CD4-positive, alpha-beta T cell treated with Interleukin-15 for 4 hours (primary cell): ENCODE results near the gene SHISA8.
"Not testable (repeated sequence)": the region's sequence is repeated elsewhere in the genome, so short reads cannot be mapped to it uniquely, and the experiment has no call there.

Experiments
- DNase-seq: peaks from one replicate; pipeline ENCODE4 v3.0.0-alpha.2; 2020; ENCODE audit warnings: low spot score

SHISA8 gene

GRCh38 chr22:41898645-41899044, 16.2 kb downstream of the SHISA8 start:
- no peak for DNase-seq

- DNase-seq: no peak
Measured at GRCh38 chr22:41893591-41894375, 21.1 kb downstream of the SHISA8 start.

- DNase-seq: no peak
Measured at GRCh38 chr22:41892721-41893120, 22.2 kb downstream of the SHISA8 start.

DNA sequence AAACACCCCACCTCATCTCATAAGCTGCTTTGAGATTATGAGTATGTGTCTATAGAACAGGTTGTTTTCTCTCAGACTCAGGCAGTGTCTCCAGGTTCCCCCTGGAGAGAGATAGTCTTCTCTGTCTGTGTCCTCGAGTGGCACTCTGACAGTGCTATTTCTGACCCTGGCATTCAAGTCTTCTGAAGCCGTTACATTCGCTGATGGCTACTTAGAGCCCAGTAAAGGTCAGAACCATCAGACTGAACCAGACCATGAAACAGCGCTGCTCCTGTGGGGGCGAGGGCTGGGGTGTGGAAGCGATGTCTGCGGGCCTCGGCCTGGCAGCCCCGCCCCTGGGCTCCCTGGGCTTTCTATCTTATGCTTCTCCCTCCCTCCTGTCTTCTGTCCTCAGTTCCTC, 23.5 kb downstream of the SHISA8 start:
- DNase-seq: no peak

DNA sequence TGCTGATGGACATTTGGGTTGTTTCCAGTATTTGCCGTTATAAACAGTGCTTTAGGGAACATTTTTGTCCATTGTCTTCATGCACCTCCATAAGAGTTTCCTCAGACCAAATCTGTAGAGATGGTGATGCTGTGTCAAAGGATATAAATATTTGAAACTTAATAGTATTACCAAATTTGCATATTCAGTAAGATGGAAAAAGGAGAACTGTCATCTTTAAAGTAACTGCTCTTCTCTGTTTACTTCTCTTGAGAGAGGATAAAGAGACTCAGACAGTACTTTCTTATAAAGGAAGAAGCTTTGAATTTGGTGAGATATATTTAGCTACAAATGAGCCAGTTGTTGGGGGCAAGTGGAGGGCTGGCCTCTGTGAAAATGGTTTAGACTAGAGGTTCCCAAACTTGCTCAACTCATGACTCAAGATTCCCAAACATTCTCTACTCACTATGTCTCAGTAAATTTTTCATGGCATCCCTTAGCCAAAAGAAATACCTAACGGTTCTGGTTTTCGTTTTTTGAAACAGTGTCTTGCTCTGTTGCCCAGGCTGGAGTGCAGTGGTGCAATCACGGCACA, 26.2 kb downstream of the SHISA8 start:
- no peak for DNase-seq

GRCh38 chr22:41885516-41885915, 29.4 kb downstream of the SHISA8 start:
- DNase-seq: no peak

- no peak for DNase-seq
Measured at GRCh38 chr22:41885116-41885515, 29.8 kb downstream of the SHISA8 start.

DNA sequence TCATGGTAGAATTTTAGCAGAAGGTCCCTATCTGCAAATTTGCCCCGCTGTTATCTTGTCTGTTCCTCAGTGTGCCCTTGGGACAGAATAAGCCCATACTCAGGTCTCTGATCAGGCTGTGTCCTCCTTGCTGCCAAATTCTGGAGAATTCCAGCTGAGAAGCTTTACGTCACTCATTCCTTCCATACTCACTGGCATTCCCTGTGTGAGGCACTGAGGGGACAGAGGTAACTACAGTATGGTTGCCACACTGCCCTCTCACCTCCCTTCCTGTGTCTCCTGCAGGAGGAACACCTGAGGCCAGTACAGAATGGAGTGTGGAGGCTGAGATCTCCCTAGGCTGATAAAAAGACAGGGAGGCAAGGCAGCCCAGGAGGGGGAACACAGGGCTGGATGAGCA, 31.5 kb downstream of the SHISA8 start:
- DNase-seq: no peak

GRCh38 chr22:41880653-41881052, 34.2 kb downstream of the SHISA8 start:
- no peak for DNase-seq

GRCh38 chr22:41876675-41877074, 38.2 kb downstream of the SHISA8 start:
- peak; percentile 12 for DNase-seq

GRCh38 chr22:41876275-41876674, 38.6 kb downstream of the SHISA8 start:
- DNase-seq: no peak

DNA sequence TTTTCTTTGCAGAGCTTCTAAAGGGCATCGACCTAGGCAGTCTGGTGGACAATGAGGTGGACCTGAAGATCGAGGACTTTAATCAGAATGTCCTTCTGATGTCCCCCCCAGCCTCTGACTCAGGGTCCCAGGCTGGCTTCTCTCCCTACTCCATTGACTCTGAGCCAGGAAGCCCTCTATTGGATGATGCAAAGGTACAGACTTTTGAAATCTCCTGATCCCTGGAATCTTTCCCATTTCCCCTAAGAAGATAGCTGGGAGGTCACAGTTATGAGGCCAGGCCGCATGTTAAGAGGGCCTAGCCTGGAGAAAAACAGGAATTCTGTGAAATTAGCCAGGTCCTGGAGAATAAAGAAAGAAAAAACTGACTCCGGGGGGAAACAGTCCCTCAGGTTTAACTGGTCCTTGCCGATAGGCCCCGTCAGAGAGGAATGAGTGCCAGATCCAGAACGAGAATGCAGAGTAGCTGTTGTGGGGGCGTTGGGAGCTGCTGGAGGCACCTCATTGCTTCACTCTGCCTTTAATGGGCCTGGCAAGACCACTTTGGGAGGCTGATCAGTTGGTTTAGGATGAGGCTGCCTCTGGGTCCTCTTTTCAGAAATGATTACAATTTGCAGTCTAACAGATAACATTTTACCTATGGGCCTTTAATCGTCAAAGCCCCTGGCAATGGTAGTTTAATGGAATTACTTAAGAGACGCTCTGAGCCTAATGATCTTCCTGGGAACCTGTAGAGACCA, 39.2 kb downstream of the SHISA8 start:
- no peak for DNase-seq

- DNase-seq: no peak
Measured at GRCh38 chr22:41874090-41874489, 40.8 kb downstream of the SHISA8 start.

- peak; percentile 47 for DNase-seq
Measured at GRCh38 chr22:41873391-41873790, 41.5 kb downstream of the SHISA8 start.

DNA sequence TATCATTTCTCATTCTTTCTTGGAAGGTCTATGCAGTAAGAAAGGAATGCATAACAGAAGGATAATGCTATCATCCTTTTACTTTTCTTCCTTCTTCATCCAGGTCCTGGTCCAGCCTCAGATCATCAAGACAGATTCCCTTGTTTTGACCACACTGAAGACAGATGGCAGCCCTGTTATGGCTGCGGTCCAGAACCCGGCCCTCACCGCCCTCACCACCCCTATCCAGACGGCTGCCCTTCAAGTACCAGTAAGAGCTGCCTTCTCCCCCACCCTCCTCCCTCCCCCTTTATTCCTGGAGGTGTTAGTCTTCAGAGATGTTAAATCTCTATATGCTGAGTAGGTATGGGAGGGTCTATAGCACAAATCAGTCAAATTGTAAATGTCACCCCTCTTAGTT, 44.1 kb downstream of the SHISA8 start:
- no peak for DNase-seq

DNA sequence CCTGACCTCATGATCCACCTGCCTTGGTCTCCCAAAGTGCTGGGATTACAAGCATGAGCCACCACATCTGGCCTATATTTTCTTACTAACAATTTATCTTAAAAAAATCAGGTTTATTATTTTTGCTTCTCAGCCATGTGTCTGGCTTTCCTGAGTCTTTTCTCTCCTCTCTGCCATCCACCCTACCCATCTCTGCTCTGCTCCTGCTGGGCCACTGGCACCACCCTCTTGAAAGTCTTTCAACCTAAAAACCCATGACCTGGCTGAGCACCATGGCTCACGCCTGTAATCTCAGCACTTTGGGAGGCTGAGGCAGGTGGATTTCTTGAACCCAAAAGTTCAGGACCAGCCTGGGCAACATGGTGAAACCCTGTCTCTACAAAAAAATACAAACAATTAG, 44.8 kb downstream of the SHISA8 start:
- not testable (repeated sequence) for DNase-seq

DNA sequence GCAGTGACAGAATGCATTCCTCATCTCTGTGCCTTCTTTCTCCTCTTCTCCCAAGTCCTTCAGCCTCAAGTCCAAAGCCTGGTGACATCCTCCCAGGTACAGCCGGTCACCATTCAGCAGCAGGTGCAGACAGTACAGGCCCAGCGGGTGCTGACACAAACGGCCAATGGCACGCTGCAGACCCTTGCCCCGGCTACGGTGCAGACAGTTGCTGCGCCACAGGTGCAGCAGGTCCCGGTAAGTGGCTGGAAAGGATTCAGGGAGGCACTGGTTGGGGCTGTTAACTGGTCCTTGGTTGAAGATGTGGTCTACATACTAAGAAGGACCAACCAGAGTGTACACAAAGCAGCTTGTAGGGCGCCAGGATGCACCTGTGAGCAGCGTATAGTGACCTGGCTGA, 46.3 kb downstream of the SHISA8 start:
- no peak for DNase-seq

DNA sequence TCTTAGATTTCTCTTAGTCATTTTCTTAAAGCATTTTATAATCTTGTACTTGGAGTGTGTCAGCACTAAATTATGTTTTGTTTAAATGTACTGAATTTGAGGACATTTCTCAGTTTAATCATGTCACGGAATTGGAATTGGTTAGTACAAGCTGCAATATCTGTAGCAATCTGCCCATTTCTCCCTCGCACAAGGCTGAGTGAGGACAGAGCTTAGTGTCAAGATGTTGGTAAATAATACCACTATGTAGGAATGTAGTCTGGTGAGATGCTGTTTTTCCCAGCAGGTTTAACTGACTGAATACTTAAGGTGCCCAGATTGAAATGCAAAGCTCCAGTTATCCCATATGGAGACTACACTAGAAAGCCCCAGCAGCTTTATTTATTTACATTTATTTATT, 51.4 kb downstream of the SHISA8 start:
- no peak for DNase-seq

GRCh38 chr22:41862530-41863266, 52.2 kb downstream of the SHISA8 start:
- DNase-seq: no peak

GRCh38 chr22:41862160-41862529, 52.7 kb downstream of the SHISA8 start:
- DNase-seq: peak; percentile 79
